Activated CD8-positive, alpha-beta memory T cell treated with anti-CD3 and anti-CD28 coated beads, Interleukin-2, amount 50 U/mL, for 4 hours (primary cell): Measurements from ENCODE around the gene SHKBP1.
"Not testable (repeated sequence)": the region's sequence is repeated elsewhere in the genome, so short reads cannot be mapped to it uniquely, and the experiment has no call there.

Experiments
- DNase-seq: peaks from one replicate; pipeline ENCODE4 v3.0.0-alpha.2; 2020

SHKBP1 gene

GRCh38 chr19:40556953-40557530, 19.6 kb upstream of the SHKBP1 start:
- no peak for DNase-seq

- no peak for DNase-seq
Measured at GRCh38 chr19:40559394-40559793, 17.3 kb upstream of the SHKBP1 start.

DNA sequence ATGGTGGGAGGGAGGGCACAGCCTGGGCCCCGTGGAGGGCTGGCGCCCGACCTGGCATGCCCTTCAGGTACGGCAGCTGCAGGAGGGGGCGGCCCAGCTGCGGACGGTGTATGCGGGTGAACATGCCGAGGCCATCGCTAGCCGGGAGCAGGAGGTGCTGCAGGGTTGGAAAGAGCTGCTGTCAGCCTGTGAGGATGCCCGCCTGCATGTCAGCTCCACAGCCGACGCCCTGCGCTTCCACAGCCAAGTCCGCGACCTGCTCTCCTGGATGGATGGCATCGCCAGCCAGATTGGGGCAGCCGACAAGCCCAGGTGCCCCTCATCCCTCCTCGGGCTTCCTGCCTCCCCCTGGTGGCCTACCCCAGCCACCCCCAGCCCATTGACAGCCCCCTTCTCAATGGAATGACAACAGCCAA, 16.6 kb upstream of the SHKBP1 start:
- DNase-seq, result no peak

GRCh38 chr19:40561947-40562346, 14.7 kb upstream of the SHKBP1 start:
- no peak for DNase-seq

GRCh38 chr19:40564535-40564934, 12.1 kb upstream of the SHKBP1 start:
- not testable (repeated sequence) for DNase-seq

- no peak for DNase-seq
Measured at GRCh38 chr19:40565355-40565754, 11.3 kb upstream of the SHKBP1 start.

- no peak for DNase-seq
Measured at GRCh38 chr19:40565910-40566495, 10.7 kb upstream of the SHKBP1 start.

DNA sequence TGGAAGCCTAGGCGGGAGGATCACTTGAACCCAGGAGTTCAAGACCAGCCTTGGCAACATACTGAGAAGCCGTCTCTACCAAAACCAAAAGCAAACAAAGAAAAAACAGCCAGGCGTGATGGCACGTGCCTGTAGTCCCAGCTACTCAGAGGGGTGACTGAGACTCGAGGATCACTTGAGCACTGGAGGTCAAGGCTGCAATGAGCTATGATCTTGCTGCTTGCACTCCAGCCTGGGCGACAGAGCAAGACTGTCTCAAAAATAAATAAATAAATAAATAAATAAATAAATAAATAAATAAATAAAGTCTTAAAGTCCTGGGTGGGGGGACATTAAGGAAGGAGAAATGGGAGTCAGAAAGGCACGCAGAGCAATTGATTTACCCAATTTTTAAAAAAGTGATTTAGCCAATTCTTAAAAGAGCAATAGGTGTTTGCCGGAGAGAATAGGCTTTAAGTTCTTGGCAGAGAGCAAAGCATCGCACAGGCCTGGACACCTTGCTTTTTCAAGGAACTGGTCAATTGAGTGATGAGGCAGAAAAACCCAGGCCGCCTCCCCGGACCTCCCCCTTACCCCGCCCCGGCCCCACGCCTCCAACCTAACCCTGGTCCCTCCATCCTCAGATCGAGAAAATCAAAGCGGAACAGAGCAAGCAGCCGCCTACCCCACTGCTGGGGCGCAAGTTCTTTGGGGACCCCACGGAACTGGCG, 9.5 kb upstream of the SHKBP1 start:
- DNase-seq, result no peak

- DNase-seq, result no peak
Measured at GRCh38 chr19:40567750-40568494, 8.8 kb upstream of the SHKBP1 start.

DNA sequence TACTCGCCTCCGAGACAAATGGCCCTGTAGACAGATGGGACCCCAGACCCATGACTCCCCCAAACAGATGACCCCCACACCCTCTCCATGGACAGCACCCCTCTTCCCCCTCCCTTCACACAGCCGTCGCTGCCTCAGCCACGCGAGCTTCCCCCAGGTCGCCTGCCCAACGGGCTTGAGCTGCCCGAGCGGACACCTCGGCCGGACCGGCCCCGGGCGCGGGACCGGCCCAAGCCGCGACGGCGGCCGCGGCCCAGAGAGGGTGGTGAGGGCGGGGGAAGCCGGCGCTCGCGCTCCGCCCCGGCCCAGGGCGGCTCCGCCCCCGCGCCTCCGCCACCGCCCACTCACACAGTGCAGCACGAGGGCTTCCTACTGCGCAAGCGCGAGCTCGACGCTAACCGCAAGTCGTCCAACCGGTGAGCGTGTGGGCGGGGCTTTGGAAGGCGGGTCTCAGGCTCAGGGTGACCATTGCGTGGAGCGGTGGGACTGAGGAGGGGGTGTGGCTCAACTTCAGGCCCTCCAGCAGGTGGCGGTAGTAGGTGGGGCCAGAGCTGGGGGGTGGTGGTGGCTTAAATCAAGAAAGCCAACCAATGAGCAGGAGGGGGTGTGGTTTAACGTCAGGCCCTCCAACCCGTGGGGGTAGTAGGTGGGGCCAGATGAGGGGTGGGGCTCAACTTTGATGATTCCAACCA, 6.2 kb upstream of the SHKBP1 start:
- peak; percentile 90 for DNase-seq

DNA sequence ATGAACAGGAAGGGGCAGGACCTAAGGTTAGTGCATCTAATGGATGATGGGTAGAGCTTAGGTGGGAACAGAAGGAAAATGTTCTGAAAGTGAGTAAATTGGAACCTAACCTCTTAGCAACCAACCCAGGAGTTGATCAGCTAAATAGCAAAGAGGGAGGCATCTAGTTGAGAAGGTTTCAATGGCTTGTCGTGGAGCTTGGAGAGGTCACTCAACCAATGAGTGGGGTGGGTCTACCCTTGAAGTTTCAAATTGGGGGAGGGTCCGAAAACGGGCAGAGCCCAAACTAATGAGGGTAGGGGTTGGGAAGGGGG, 5.7 kb upstream of the SHKBP1 start:
- DNase-seq, result no peak

DNA sequence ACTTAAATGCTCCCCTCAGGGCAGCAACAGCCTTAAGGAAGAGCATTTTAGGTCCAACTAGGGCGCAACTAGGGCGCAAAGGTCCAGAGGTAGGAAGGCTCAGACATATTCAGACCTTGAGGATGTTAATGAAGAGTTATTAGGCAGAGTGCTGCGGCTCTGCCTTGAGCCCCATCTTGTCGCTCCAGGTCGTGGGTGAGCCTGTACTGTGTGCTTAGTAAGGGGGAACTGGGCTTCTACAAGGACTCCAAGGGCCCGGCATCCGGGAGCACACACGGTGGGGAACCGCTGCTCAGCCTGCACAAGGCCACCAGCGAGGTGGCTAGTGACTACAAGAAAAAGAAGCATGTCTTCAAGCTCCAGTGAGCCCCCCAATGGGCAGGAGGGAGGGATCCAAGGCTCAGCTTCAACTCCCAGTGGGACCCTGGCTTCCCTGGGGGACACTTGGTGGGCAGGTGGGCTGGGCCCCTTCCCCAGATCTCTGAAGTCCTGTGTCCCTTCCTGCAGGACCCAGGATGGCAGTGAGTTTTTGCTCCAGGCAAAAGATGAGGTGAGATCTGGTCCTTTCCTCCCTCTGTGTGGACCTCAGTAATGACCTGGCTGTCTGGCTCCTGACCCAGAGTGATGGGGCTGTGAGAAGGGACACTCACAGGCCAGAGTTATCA, 4.7 kb upstream of the SHKBP1 start:
- DNase-seq, result no peak

DNA sequence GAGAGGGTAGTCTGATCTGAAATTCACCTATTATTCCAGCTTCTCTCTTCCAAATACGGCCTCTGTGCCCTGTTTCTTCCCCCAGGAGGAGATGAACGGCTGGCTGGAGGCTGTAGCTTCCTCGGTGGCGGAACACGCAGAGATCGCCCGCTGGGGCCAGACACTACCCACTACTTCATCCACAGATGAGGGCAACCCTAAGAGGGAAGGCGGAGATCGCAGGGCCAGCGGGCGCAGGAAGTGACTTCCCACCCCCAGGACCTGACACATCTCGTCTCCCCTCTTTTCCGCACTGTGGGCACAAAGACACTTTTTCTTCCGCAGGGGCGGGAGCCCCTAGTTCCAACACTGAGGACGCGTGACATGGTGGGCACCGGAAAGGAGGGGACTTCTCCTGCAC, 1.3 kb upstream of the SHKBP1 start:
- DNase-seq, result no peak

GRCh38 chr19:40576151-40576584, 505 bp upstream of the SHKBP1 start:
- DNase-seq, result no peak

DNA sequence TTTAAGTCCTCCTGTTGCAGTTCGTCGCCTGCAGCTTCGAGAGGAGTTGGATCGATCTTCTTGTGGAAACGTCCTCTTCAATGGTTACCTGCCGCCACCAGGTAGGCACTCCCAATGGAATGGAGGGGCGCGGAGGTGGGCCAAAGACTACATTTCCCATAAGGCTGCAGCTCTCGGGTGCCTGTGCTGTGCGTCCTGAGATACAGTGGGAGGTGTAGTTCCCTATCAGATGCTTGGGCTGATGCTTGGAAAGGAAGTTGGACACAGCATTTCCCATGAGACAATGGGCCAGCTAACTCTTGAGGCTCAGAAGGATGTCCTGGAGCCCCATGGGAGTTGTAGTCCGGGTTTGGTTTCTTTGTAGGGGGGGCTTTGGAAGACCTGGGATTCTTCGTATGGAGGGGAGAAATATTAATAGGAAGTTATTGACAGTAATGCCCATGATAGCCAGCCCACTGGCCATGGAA, 1.8 kb downstream of the SHKBP1 start:
- DNase-seq, result no peak

DNA sequence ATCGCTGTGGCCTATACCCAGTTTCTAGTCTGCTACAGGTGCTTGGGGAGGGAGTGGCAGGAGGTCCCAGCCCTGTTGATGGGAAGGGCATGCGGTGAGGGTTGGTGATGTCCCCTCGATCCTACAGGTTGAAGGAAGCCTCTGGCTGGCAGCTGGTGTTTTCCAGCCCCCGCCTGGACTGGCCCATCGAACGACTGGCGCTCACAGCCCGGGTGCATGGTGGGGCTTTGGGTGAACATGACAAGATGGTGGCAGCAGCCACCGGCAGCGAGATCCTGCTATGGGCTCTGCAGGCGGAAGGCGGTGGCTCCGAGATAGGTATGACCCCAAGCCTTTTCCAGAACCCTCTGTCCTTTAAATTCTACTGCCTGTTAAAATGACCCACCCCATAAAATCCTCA, 3.9 kb downstream of the SHKBP1 start:
- no peak for DNase-seq

GRCh38 chr19:40581531-40581930, 4.9 kb downstream of the SHKBP1 start:
- DNase-seq, result no peak

DNA sequence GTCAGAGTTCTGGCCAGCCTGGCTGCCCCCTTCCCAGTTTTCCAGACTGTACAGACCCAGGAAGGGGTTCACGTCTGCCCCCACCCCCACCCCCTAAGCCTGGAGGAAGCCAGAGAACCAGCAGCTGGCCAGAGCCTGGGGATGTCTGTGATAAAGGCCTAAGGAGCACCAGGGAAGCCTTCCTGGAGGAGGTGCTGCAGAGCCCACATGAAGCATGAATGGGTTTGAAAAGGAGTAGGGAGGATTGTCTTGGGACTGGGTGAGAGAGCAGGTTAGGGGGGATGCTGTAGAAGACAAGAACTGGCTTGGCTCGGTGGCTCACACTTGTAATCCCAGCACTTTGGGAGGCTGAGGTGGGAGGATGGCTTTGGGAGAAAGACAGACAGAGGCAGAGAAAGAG, 5.8 kb downstream of the SHKBP1 start:
- DNase-seq, result no peak

DNA sequence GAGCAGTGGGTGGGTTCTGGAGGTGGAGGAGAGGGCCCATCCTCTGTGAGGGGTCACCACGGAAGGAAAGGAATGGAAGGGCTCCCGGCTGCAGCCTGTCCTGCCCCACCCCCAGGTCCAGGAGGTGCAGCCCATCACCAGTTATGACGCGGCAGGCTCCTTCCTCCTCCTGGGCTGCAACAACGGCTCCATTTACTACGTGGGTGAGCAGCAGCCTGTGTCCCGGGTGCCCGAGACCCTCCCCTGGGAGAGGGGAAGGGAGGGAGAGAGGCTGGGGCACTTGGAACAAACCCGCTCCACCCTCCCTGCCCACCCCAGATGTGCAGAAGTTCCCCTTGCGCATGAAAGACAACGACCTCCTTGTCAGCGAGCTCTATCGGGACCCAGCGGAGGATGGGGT, 6.6 kb downstream of the SHKBP1 start:
- DNase-seq, result no peak

DNA sequence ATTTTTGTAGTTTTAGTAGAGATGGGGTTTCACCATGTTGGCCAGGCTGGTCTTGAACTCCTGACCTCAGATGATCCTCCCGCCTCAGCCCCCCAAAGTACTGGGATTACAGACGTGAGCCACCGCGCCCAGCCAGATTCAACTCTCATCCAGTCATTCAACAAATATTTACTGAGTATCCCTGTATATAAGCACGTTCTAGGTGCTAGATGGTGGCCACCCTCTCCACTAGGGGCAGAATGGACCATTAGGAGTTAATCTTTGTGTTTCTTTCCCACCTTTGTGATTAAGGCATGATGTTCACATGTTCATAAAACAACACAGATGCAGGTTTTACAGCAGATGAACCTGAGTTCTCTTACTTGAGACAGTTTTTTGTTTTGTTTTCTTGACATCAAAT, 7.3 kb downstream of the SHKBP1 start:
- no peak for DNase-seq

DNA sequence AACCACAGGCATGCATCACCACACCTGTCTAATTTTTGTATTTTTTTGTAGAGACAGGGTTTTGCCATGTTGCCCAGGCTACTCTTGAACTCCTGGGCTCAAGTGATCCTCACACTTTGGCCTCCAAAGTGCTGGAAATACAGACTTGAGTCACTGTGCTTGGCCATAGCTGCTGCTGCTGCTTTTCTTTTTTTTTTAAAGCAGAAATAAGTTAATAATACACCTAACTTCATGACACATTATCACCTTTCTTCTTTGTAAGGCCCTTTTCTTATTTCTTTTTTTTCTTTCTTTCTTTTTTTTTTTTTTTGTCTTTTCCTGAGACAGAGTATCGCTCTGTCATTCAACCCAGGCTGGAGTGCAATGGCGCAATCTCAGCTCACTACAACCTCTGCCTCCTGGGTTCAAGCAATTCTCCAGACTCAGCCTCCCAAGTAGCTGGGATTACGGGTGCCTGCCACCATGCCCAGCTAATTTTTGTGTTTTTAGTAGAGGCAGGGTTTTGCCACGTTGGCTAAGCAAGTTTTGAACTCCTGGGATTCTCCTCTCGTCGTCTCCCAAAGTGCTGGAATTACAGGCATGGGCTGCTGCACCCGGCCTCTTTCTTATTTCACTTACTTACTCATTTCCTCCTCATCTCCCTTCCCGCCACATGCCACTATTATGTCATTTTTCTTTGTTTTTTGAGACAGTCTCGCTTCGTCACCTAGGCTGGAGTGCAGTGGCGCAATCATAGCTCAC, 8.7 kb downstream of the SHKBP1 start:
- no peak for DNase-seq

DNA sequence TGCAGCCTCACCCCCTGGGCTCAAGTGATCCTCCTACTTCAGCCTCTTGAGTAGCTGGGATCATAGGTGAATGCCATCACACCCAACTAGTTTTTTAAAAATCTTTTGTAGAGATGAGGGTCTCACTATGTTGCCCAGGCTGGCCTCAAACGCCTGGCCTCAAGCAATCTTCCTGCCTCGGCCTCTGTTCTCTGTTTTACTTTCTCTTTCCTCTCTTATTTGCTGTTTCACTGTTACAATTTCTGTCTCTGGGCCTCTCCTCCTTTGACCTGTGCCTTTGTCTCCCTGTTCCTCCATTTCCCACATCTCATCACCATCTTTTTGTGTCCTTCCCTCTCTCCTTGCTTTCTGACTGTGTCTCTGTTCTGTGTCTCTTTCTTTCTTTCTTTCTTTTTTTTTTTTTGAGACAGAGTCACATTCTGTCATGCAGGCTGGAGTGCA, 9.3 kb downstream of the SHKBP1 start:
- DNase-seq, result no peak
